ENCODE measurements around the gene TEX12. TPM values are rescaled to one million over a fixed set of nuclear protein-coding genes. Genes with fewer than 3 reads are reported as not detected.

Gene TEX12
- total and polyA plus RNA-seq, 2 of the 4 experiments (the other 2 are of a cell fraction): 0.12 TPM; not detected in 1

GRCh38 chr11:112165049-112165448 is 2.1 kb upstream of the TEX12 start:
- Histone ChIP-seq H3K9ac (ENCODE audit: low read depth, low read length) (no peak overlapping the region), H2BK5ac (ENCODE audit: low read depth, low read length, poor library complexity, severe bottlenecking) (no peak overlapping the region), H2AK5ac (ENCODE audit: low read depth, low read length) (no peak overlapping the region), H3K4me1 (ENCODE audit: control insufficient read depth, insufficient read depth, low read length) (peaks cover 5% of the 10 kb centered on the region; the same call in 1 of the 2 replicates), H3K4me2 (ENCODE audit: low read depth, low read length) (no peak overlapping the region), H4K8ac (ENCODE audit: low read depth in 2 of 2, low read length in 2 of 2) (no peak overlapping the region), H4K5ac (ENCODE audit: low read depth, low read length) (no peak overlapping the region), H3K4ac (ENCODE audit: low read depth, low read length) (no peak overlapping the region), H3K18ac (ENCODE audit: low read depth, low read length) (no peak overlapping the region), H3K56ac (ENCODE audit: extremely low read depth, insufficient read depth, low read length) (no peak overlapping the region), H3K23ac (ENCODE audit: low read depth, low read length) (no peak overlapping the region), H2AK9ac (replicated peaks; ENCODE audit: low read depth, low read length, poor library complexity) (no peak overlapping the region), H2BK15ac (ENCODE audit: low read depth, low read length) (no peak overlapping the region), H4K91ac (ENCODE audit: insufficient read depth, low read depth, low read length) (no peak overlapping the region), H2BK20ac (ENCODE audit: low read depth, low read length) (no peak overlapping the region), H3K36me3 (ENCODE audit: control insufficient read depth, insufficient read depth, low read length) (no peaks in the 10 kb centered on the region), H4K20me1 (ENCODE audit: insufficient read depth, low read length) (no peaks in the 10 kb centered on the region), H3K4me3 (ENCODE audit: insufficient read depth, low read depth, low read length) (no peak overlapping the region), H3K9me3 (ENCODE audit: control insufficient read depth, insufficient read depth, low read length) (no peaks in the 10 kb centered on the region), H3K27ac (ENCODE audit: insufficient read depth, low read length) (no peak overlapping the region), H3K9me1 (ENCODE audit: insufficient read depth, low read length) (no peaks in the 10 kb centered on the region), H2BK120ac (ENCODE audit: low read depth, low read length) (no peak overlapping the region), H3K79me1 (ENCODE audit: low read depth in 1 of 2, low read length in 2 of 2) (no peaks in the 10 kb centered on the region), H3K27me3 (ENCODE audit: control insufficient read depth, insufficient read depth, low read length) (no peaks in the 10 kb centered on the region; the same call in 1 of the 2 replicates), H2AFZ (replicated peaks; ENCODE audit: low read length, poor library complexity) (no peak overlapping the region), H3K14ac (replicated peaks; ENCODE audit: low read depth, low read length) (no peak overlapping the region)
- dilution Hi-C loops (cut with HindIII; ENCODE audit: low sequenced_read_pairs, unreplicated experiment) (no loop called here), in situ Hi-C loops (cut with MboI; ENCODE audit: low sequenced_read_pairs) (no loop called here), intact Hi-C loops (cut with micrococcal nuclease) (no loop called here)
- BruUV-seq (replicated peaks): no TSS peak
- ATAC-seq (ENCODE audit: low read depth) (no peak), DNase-seq (no peak)
- no peak for TF ChIP-seq MAFK (IDR thresholded peaks at IDR 0.05; ENCODE audit: low read depth, low read length)
- WGBS, 2 experiments (ENCODE audit: extremely low coverage in 2 of 2, insufficient read length in 1 of 2): no CpG with 5 or more reads among the region's 3 CpGs
- ChIA-PET POLR2A (ENCODE audit: unreplicated experiment) (no interaction called here), CTCF (interaction anchor here (0.8 kb wide), 1 partner anchor 22 kb away, joined by 3 read pairs; no protein-coding TSS in a partner anchor)

Data from IMR-90 (cell line).